Heart left ventricle (tissue), 13 donors: ENCODE measurements around the gene RIC8B.

ENCODE experiments used
- POLR2A ChIP-seq, 2 donors: fragments of 450-650 bp; IDR thresholded peaks; one replicate each; pipeline ENCODE4 v1.6.1; 2017; ENCODE audit warnings: antibody characterized with exemption in 2 of 2, mild to moderate bottlenecking in 2 of 2, moderate library complexity in 2 of 2
- TF ChIP-seq, protein P1 (sequence below), 12 donors: fragments of 200-600 bp; sonication (generic) in 4 of 12; IDR thresholded peaks; one replicate each; pipeline versions ENCODE4 v1.5.0 to v1.8.0; 2018 to 2022; ENCODE audit warnings: antibody characterized with exemption in 12 of 12, mild to moderate bottlenecking in 5 of 12
- donor health status: ischemic (EF 13 %, LVEDD 7.1; RV severe dilation, severe dysfunction).
- donor health status: DM: no; HTN: yes; CAD: no.
- donor health status: DM: no; HTN: no; CAD: no.
- donor health status: ischemic (EF 25% LVEDD 6.9; RV normal size, moderate dysfunction).
- donor health status: ischemic (EF 25% LVEDD 5.7; RV mildly dilated, moderate dysfunction).
- donor health status: ischemic (EF 35%, LVEDD 5.7; RV mildly dilated, moderate dysfunction).
- donor health status: nonischemic (EF 11% LVEDD 7.7; RV severe dilation, severe dysfunction).
- donor health status: DM: yes; HTN: yes; CAD: no.
- donor health status: PGD.
- donor health status: ischemic (EF 29% LVEDD 5.4; RV normal size, mild dysfunction).
- donor health status: nonischemic (EF 23%, LVEDD 6.1; RV moderate dilation, normal function).

DNA sequence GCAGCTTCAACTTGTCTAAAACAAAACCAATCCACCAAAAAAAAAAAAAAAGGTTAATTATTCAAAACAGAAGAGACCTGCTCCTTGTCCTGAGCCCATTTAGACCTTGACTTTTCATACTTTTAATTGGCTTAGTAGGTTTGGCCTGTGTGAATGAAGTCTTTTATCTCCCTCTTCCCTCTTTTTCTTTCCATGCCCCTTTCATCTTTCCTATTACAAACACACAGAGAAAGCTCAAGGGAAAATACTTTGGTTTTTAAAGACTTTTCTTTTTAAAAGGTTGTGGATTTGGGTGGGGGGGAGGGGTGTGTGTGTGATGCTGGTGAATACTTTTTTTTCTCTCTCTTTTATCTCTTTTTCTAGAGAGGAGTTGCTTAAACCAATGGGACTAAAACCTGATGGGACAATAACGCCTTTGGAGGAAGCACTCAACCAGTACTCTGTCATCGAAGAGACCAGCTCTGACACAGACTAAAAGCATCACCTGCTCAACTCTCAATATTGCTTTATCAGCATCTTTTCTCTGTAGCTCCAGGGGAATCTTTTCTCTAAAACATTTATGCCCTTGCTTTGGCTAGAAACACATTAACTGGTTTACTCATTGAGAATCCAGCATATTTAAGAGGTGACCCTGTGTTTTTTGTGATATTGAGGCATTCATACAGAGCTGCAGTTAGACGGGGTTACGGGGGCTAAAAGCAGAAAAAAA is 111.2 kb downstream of the RIC8B start:
- TF ChIP-seq, protein P1, sequence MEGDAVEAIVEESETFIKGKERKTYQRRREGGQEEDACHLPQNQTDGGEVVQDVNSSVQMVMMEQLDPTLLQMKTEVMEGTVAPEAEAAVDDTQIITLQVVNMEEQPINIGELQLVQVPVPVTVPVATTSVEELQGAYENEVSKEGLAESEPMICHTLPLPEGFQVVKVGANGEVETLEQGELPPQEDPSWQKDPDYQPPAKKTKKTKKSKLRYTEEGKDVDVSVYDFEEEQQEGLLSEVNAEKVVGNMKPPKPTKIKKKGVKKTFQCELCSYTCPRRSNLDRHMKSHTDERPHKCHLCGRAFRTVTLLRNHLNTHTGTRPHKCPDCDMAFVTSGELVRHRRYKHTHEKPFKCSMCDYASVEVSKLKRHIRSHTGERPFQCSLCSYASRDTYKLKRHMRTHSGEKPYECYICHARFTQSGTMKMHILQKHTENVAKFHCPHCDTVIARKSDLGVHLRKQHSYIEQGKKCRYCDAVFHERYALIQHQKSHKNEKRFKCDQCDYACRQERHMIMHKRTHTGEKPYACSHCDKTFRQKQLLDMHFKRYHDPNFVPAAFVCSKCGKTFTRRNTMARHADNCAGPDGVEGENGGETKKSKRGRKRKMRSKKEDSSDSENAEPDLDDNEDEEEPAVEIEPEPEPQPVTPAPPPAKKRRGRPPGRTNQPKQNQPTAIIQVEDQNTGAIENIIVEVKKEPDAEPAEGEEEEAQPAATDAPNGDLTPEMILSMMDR (IDR thresholded peaks at IDR 0.05): no peak
- TF ChIP-seq POLR2A (IDR thresholded peaks at IDR 0.05): no peak
